Stimulated activated naive CD8-positive, alpha-beta T cell treated with anti-CD3 and anti-CD28 coated beads, Interleukin-15, amount 100 ng/mL, for 72 hours (primary cell): Measurements from ENCODE around the gene NUPR2.
A peak's percentile ranks its signal among the peaks of the same experiment; 100 is the strongest.
"Not testable (repeated sequence)": the region's sequence is repeated elsewhere in the genome, so short reads cannot be mapped to it uniquely, and the experiment has no call there.

Experiments used
- ATAC-seq: fragments of 150-1000 bp; cut with Tn5 transposase; 2 replicates; pipeline ENCODE4 v1.10.0; 2021; ENCODE audit warnings: mild to moderate bottlenecking, moderate library complexity
- DNase-seq, 2 donors: peaks; one replicate each; pipeline ENCODE4 v3.0.0; 2021 to 2022
- H3K27ac Mint-ChIP-seq, 2 donors: one replicate each; pipeline ENCODE4 v1.8.0; 2022; ENCODE audit warnings: mild to moderate bottlenecking in 2 of 2, mixed read lengths in 2 of 2, moderate library complexity in 2 of 2
- H3K27me3 Mint-ChIP-seq: one replicate; pipeline ENCODE4 v1.8.0; 2022; ENCODE audit warnings: mixed read lengths
- H3K4me1 Mint-ChIP-seq: one replicate; pipeline ENCODE4 v1.8.0; 2022; ENCODE audit warnings: mild to moderate bottlenecking, mixed read lengths
- H3K4me3 Mint-ChIP-seq, 2 donors: one replicate each; pipeline ENCODE4 v1.8.0; 2022; ENCODE audit warnings: mild to moderate bottlenecking in 2 of 2, mixed read lengths in 2 of 2, moderate library complexity in 1 of 2
- H3K9me3 Mint-ChIP-seq, 2 donors: one replicate each; pipeline ENCODE4 v1.8.0; 2022; ENCODE audit warnings: mixed read lengths in 2 of 2

Gene NUPR2

DNA sequence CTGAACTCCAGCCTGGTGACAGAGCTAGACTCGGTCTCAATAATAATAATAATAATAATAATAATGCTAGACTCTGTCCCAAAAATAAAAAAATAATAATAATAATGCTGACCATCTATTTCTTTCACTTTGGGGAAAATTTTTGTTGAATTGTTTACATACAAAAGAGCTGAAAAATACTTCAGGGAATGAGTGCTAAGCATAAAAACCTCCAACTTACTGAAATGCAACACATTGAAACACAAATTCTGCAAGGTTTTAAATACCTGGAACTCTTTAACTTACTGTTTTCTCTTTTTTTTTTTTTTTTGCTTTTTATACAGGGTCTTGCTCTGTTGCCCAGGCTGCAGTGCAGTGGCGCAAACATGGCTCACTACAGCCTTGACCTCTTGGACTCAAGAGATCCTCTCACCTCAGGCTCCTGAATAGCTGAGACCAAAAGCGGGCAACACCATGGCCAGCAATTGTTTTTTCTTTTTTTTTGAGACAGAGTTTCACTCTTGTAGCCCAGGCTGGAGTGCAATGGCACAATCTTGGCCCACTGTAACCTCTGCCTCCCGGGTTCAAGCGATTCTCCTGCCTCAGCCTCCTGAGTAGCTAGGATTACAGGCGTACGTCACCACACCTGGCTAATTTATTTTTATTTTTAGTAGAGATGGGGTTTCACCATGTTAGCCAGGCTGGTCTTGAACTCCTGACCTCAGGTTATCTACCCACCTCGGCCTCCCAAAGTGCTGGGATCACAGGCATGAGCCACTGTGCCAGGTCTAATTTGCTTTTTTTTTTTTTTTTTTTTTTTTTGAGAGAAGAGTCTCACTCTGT is 17.8 kb downstream of the NUPR2 start:
- not testable (repeated sequence) for H3K4me1 Mint-ChIP-seq, ATAC-seq, H3K27me3 Mint-ChIP-seq, H3K4me3 Mint-ChIP-seq, DNase-seq, H3K9me3 Mint-ChIP-seq, H3K27ac Mint-ChIP-seq

DNA sequence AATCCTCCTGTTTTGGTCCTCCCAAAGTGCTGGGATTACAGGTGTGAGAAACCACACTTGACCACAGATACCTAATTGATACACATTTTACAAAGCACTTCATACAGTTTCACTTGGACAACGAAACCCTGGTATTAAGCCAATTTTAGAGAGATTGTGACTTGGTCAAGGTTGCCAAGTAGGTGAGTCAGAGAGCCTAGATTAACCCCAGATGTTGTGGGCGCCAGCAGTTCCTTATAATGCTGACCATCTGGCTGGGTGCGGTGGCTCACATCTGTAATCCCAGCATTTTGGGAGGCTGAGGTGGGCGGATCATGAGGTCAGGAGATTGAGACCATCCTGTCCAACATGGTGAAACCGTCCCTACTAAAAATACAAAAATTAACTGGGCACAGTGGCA is 18.5 kb downstream of the NUPR2 start:
- no peak overlapping the region for H3K27ac Mint-ChIP-seq
- no peaks in the 10 kb centered on the region for H3K9me3 Mint-ChIP-seq
- DNase-seq = no peak
- H3K4me3 Mint-ChIP-seq = no peak overlapping the region
- no peaks in the 10 kb centered on the region for H3K27me3 Mint-ChIP-seq
- ATAC-seq = no peak
- H3K4me1 Mint-ChIP-seq = peaks cover 9% of the 10 kb centered on the region

DNA sequence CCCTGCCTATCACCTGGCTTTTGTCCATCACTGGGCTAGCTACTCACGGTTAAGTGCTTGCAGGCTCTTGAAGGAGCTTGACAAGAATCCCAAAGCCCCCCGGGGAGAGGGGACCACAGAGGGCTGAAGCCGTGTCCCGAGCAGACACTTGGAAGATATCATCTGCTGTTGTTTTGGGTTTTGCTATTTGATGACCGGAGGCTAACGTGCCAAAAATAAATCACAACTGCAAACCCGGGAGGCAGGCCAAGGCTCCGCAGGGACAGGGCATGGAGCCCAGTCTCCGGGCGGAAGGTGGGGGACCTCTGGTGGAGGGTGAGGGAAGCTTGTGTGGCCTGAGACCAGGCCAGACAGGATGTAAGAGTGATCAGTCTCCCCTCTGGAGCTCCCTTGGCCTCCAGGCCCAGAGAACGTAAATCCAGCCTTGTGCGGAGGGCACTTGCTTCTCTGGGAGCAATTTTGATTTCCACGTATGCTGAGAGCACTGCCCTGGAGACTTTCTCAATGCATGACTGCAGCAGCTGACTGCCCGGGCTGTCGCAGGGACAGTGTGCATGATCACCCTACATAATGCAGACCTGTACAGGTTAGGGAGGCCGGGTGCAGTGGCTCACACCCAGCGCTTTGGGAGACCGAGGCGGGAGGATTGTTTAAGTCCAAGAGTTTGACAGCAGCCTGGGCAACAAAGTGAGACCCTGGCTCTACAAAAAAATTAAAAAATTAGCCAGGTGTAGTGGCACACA is 23.3 kb downstream of the NUPR2 start, which contains the start of gene PHKG1:
PHKG1 (minus strand) TSS at position 164 of the 743 bp plus-strand sequence. CDS start 4,011 bp downstream, outside the sequence.
- ATAC-seq = peak; percentile 47
- no peak for DNase-seq
- H3K4me3 Mint-ChIP-seq = no peak within 1 kb of the TSS

GRCh38 chr7:56092388-56092787 is 23.8 kb downstream of the NUPR2 start:
- peak overlapping the region in 1 of 2 donors; percentile 51 for H3K27ac Mint-ChIP-seq
- H3K9me3 Mint-ChIP-seq, H3K4me1 Mint-ChIP-seq, DNase-seq, ATAC-seq, H3K4me3 Mint-ChIP-seq, H3K27me3 Mint-ChIP-seq: not testable (repeated sequence)

More for the DNA sequence above, 23.3 kb downstream of the NUPR2 start, which contains the start of gene PHKG1:
- Mint-ChIP-seq H3K9me3 (no peaks in the 10 kb centered on the region), H3K27ac (peak within 1 kb of the TSS; percentile 51 to 74), H3K27me3 (no peaks in the 10 kb centered on the region), H3K4me1 (no peaks in the 10 kb centered on the region)

DNA sequence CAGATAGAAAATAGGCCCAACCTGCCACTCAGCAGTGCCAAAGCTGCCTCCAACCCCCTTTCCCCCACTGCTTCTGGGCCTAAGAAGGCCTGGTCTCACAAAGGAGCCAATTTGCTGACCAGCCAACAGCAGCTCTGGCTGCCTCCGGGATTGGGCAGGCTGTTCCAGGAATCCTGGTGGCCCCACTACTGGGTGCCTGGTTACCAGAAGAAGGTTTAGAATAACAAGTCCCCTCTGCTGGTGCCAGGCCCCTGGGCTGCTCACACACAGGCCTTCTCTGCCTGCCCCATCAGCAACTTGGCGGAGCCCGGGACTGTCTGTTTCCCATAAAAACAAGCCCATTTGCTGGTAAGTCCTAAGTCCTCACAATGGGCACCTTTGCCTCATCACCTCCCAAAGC is 24.6 kb downstream of the NUPR2 start:
- no peak for DNase-seq
- no peak overlapping the region for H3K27ac Mint-ChIP-seq
- H3K4me1 Mint-ChIP-seq = no peaks in the 10 kb centered on the region
- no peak overlapping the region for H3K4me3 Mint-ChIP-seq
- H3K27me3 Mint-ChIP-seq = no peaks in the 10 kb centered on the region
- ATAC-seq = peak; percentile 7
- no peaks in the 10 kb centered on the region for H3K9me3 Mint-ChIP-seq

DNA sequence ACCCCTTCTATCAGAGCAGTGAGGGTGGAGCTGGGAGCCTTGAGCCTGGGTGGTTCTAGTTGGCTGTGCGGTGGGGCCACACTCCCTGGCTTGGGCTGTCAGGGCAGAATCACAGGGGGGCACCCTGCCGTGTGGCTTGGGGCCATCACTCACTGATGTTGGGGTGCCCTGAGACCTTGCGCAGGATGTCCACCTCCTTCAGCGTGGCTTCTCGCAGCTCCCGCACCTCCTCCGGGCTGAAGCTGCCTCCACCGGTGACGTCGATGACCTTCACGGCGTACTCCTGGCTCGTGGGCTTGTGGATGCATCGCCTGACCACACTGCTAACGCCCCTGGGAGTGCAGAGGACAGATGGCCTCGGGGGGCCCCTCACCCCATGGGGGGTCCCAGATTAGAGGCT is 28.8 kb downstream of the NUPR2 start:
- H3K27ac Mint-ChIP-seq = no peak overlapping the region
- H3K4me1 Mint-ChIP-seq = no peaks in the 10 kb centered on the region
- DNase-seq = no peak
- no peaks in the 10 kb centered on the region for H3K27me3 Mint-ChIP-seq
- H3K9me3 Mint-ChIP-seq = no peaks in the 10 kb centered on the region
- H3K4me3 Mint-ChIP-seq = no peak overlapping the region
- ATAC-seq = no peak

DNA sequence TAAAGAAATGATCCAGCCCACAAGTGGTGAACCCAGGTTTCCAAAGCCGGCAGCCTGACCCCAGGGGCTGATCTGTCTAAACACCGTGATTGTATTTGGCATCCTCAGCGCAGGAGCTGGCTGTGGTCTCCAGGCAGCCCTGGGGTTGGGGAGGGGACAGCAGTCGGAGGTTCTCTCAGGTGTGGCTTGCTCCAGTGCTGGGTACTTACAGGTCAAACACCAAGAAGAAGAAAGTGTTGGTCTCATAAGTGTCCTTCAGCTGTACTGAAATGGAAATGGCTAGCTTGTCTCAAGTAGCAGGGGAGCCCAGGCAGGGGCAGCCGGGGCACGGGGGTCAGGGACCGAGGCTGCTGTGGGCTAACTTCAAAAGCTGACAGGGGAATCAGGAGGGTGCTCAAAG is 29.5 kb downstream of the NUPR2 start:
- Mint-ChIP-seq H3K27me3 (no peaks in the 10 kb centered on the region), H3K9me3 (no peaks in the 10 kb centered on the region), H3K4me3 (no peak overlapping the region), H3K27ac (no peak overlapping the region), H3K4me1 (no peaks in the 10 kb centered on the region)
- no peak for DNase-seq
- ATAC-seq = no peak

- no peak for DNase-seq
- Mint-ChIP-seq H3K9me3 (no peaks in the 10 kb centered on the region), H3K4me1 (peaks cover 6% of the 10 kb centered on the region), H3K27me3 (no peaks in the 10 kb centered on the region), H3K4me3 (no peak overlapping the region), H3K27ac (peak overlapping the region in 1 of 2 donors; percentile 61)
- ATAC-seq = no peak
Measured at GRCh38 chr7:56083150-56083785, 32.9 kb downstream of the NUPR2 start.

- Mint-ChIP-seq H3K9me3 (no peaks in the 10 kb centered on the region), H3K4me3 (no peak overlapping the region), H3K27me3 (no peaks in the 10 kb centered on the region), H3K4me1 (peaks cover 6% of the 10 kb centered on the region), H3K27ac (peak overlapping the region in 1 of 2 donors; percentile 35)
- ATAC-seq = no peak
- no peak for DNase-seq
Measured at GRCh38 chr7:56081626-56082340, 34.4 kb downstream of the NUPR2 start.

- H3K9me3 Mint-ChIP-seq, H3K4me1 Mint-ChIP-seq, DNase-seq, H3K4me3 Mint-ChIP-seq, ATAC-seq, H3K27me3 Mint-ChIP-seq: not testable (repeated sequence)
- peak overlapping the region in 1 of 2 donors; percentile 76 for H3K27ac Mint-ChIP-seq
Measured at GRCh38 chr7:56080726-56081435, 35.3 kb downstream of the NUPR2 start.

DNA sequence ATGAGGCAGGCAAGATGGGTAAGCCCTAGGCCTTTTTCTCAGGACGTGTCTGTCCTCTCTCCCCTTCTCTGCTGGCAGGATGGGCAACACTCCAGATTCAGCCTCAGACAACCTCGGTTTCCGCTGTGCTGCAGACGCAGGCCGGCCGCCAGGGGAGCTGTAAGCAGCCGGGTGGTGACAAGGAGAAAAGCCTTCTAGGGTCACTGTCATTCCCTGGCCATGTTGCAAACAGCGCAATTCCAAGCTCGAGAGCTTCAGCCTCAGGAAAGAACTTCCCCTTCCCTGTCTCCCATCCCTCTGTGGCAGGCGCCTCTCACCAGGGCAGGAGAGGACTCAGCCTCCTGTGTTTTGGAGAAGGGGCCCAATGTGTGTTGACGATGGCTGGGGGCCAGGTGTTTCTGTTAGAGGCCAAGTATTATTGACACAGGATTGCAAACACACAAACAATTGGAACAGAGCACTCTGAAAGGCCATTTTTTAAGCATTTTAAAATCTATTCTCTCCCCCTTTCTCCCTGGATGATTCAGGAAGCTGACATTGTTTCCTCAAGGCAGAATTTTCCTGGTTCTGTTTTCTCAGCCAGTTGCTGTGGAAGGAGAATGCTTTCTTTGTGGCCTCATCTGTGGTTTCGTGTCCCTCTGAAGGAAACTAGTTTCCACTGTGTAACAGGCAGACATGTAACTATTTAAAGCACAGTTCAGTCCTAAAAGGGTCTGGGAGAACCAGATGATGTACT is 36.6 kb downstream of the NUPR2 start:
- ATAC-seq (no peak), DNase-seq (no peak)
- H3K4me3 Mint-ChIP-seq = no peak overlapping the region
- no peaks in the 10 kb centered on the region for H3K9me3 Mint-ChIP-seq
- H3K4me1 Mint-ChIP-seq = peaks cover 6% of the 10 kb centered on the region
- H3K27me3 Mint-ChIP-seq = no peaks in the 10 kb centered on the region
- H3K27ac Mint-ChIP-seq = peak overlapping the region in 1 of 2 donors; percentile 83

DNA sequence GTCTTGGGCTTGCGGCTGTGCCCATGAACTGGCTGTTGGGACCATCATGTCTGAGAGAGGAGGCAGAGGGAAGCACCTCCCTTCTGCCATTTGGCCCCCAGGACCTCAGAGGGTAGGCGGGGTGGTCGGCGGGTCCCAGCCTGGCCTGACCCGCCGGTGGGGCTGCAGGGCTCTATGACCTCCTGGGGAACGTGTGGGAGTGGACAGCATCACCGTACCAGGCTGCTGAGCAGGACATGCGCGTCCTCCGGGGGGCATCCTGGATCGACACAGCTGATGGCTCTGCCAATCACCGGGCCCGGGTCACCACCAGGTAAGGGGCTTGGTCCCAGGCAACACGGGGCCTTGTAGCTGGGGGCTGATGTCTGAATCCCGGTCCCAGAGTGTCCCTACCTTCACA is 38.0 kb downstream of the NUPR2 start:
- peak; percentile 29 for ATAC-seq
- H3K9me3 Mint-ChIP-seq = no peaks in the 10 kb centered on the region
- peaks cover 12% of the 10 kb centered on the region for H3K4me1 Mint-ChIP-seq
- H3K27ac Mint-ChIP-seq = peak overlapping the region in 1 of 2 donors; percentile 86
- no peak overlapping the region for H3K4me3 Mint-ChIP-seq
- DNase-seq = no peak
- no peaks in the 10 kb centered on the region for H3K27me3 Mint-ChIP-seq

DNA sequence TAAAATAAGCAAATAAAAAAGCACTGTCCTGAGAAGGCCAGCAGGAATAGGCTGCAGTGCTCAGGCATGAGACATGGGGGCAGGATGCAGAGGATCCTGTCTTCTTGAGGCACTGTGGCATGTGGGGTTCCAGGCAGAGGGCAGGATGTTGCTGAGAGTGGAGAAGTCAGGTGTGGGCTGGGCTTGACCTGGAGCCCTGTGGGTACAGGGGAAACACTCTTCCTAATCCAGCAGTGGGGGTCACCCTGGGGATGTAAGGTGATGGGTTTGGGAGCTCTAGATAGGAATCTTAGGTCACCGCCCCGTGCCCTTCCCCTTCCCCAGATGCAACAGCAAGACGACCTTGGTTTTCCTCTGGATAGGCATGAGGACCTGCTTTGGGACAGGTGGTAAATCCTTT is 38.5 kb downstream of the NUPR2 start:
- H3K4me1 Mint-ChIP-seq = peaks cover 17% of the 10 kb centered on the region
- no peaks in the 10 kb centered on the region for H3K27me3 Mint-ChIP-seq
- H3K9me3 Mint-ChIP-seq = no peaks in the 10 kb centered on the region
- no peak for ATAC-seq
- DNase-seq = no peak
- no peak overlapping the region for H3K4me3 Mint-ChIP-seq
- H3K27ac Mint-ChIP-seq = no peak overlapping the region

- DNase-seq (peak; percentile 67 to 71), ATAC-seq (peak; percentile 88)
- Mint-ChIP-seq H3K4me3 (no peak overlapping the region), H3K27me3 (no peaks in the 10 kb centered on the region), H3K9me3 (no peaks in the 10 kb centered on the region), H3K27ac (peak overlapping the region in 1 of 2 donors; percentile 71), H3K4me1 (peaks cover 15% of the 10 kb centered on the region)
Measured at GRCh38 chr7:56074371-56074791, 41.8 kb downstream of the NUPR2 start.
